Smooth muscle cell (in vitro differentiated cells): ENCODE results near the gene ENGASE. TPM values are rescaled to one million over a fixed set of nuclear protein-coding genes. Genes with fewer than 3 reads are reported as not detected.

Experiments
- DNase-seq: peaks from one replicate; lab custom pipeline; 2025; ENCODE audit not compliant: unreplicated experiment; lab: John Stamatoyannopoulos, UW
- H2AFZ ChIP-seq: fragments of 200-600 bp; sonication (generic); 2 replicates; pipeline ENCODE4 v1.6.0; 2016; ENCODE audit warnings: antibody characterized with exemption, low read depth, mild to moderate bottlenecking
- H3F3A ChIP-seq: fragments of 200-600 bp; sonication (generic); 2 replicates; pipeline ENCODE4 v1.6.0; 2017; ENCODE audit warnings: antibody characterized with exemption, low read depth
- H3K27ac ChIP-seq: fragments of 200-600 bp; sonication (generic); 2 replicates; pipeline ENCODE4 v1.5.1; 2016; ENCODE audit warnings: low read depth, mild to moderate bottlenecking
- H3K27me3 ChIP-seq: fragments of 200-600 bp; sonication (generic); 2 replicates; pipeline ENCODE4 v1.6.1; 2016; ENCODE audit warnings: low read depth, mild to moderate bottlenecking
- H3K36me3 ChIP-seq: fragments of 200-600 bp; sonication (generic); 2 replicates; pipeline ENCODE4 v1.5.1; 2016; ENCODE audit warnings: low read depth
- H3K4me1 ChIP-seq: fragments of 200-600 bp; sonication (generic); 2 replicates; pipeline ENCODE4 v1.5.1; 2016; ENCODE audit warnings: low read depth
- H3K4me2 ChIP-seq: fragments of 200-600 bp; sonication (generic); 2 replicates; pipeline ENCODE4 v1.6.0; 2016; ENCODE audit warnings: mild to moderate bottlenecking
- H3K4me3 ChIP-seq: fragments of 200-600 bp; sonication (generic); 2 replicates; pipeline ENCODE4 v1.5.1; 2016; ENCODE audit warnings: mild to moderate bottlenecking
- H3K79me2 ChIP-seq: fragments of 200-600 bp; sonication (generic); 2 replicates; pipeline ENCODE4 v1.6.0; 2016; ENCODE audit warnings: low read depth, mild to moderate bottlenecking
- H3K9ac ChIP-seq: fragments of 200-600 bp; sonication (generic); 2 replicates; pipeline ENCODE4 v1.6.0; 2016; ENCODE audit warnings: low read depth
- H3K9me3 ChIP-seq: fragments of 200-600 bp; sonication (generic); replicated peaks from 2 replicates; pipeline ENCODE4 v1.5.1; 2016; ENCODE audit warnings: low read depth
- H4K20me1 ChIP-seq: fragments of 200-600 bp; sonication (generic); 2 replicates; pipeline ENCODE4 v1.6.0; 2016; ENCODE audit warnings: low read depth
- CTCF ChIP-seq: fragments of 200-600 bp; sonication (generic); IDR thresholded peaks from 2 replicates; pipeline ENCODE4 v1.5.1; 2017; ENCODE audit warnings: borderline replicate concordance, mild to moderate bottlenecking, antibody characterized with exemption; ENCODE audit not compliant: insufficient read depth, poor library complexity, severe bottlenecking
- WGBS: methylation state at CpG from one replicate; pipeline ENCODE4 v1.1.7; 2016; ENCODE audit warnings: low lambda C conversion rate; 5-methylcytosine and 5-hydroxymethylcytosine counted together
- polyA plus RNA-seq: library from polyadenylated mRNA; unstranded; fragments of >200 nt; fragmentation: Nextera tagmentation; extraction: Ambion mirVana; gene quantifications from 2 replicates; pipeline ENCODE4 v1.2.1, GENCODE V29; 2016
- total RNA-seq: library from RNA; depleted of rRNA; stranded (reverse); fragments of >200 nt; gene quantifications from 2 replicates; pipeline ENCODE4 v1.2.3, GENCODE V29; 2014

Gene ENGASE
- total and polyA plus RNA-seq, 2 experiments from 2014 or later = 3.8 to 9.6 TPM

DNA sequence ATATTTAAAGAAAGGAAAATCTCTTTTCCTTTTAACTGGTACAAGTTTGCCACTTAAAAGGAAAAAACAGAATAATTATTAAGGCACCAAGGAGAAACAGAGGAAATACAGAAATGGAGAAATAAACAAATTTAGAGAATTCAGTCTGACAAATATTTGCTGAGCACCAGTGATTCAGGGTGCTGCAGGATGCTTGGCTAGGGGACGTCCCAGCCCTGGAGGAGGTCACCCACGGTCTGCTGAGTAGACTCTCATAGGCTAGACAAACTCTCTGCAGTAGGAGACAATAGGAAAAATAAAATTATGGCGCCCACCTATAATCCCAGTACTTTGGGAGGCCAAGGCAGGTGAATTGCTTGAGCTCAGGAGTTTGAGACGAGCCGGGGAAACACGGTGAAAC is 34.7 kb upstream of the ENGASE start:
- H2AFZ ChIP-seq = no peak overlapping the region

GRCh38 chr17:79041041-79041570 is 33.5 kb upstream of the ENGASE start:
- Histone ChIP-seq H3K4me3 (no peak overlapping the region), H3K4me1 (peaks cover 9% of the 10 kb centered on the region), H3K4me2 (no peak overlapping the region), H3K79me2 (no peaks in the 10 kb centered on the region), H3K27me3 (no peaks in the 10 kb centered on the region), H3K9ac (no peak overlapping the region), H3F3A (no peaks in the 10 kb centered on the region), H4K20me1 (no peaks in the 10 kb centered on the region), H3K27ac (no peak overlapping the region), H2AFZ (no peak overlapping the region), H3K36me3 (no peaks in the 10 kb centered on the region), H3K9me3 (no peaks in the 10 kb centered on the region)
- 93% methylated on average over 13 of the region's 13 CpGs for WGBS
- no peak for TF ChIP-seq CTCF
- no peak for DNase-seq

More for the DNA sequence above, 34.7 kb upstream of the ENGASE start:
- WGBS = 88% methylated on average over 6 of the region's 6 CpGs
- no peaks in the 10 kb centered on the region for H4K20me1 ChIP-seq
- no peaks in the 10 kb centered on the region for H3K9me3 ChIP-seq
- no peak for DNase-seq
- H3K9ac ChIP-seq = no peak overlapping the region
- H3K27me3 ChIP-seq = no peaks in the 10 kb centered on the region
- TF ChIP-seq CTCF = no peak
- no peak overlapping the region for H3K4me2 ChIP-seq
- no peaks in the 10 kb centered on the region for H3F3A ChIP-seq
- H3K36me3 ChIP-seq = no peaks in the 10 kb centered on the region
- no peak overlapping the region for H3K27ac ChIP-seq
- peaks cover 9% of the 10 kb centered on the region for H3K4me1 ChIP-seq
- H3K79me2 ChIP-seq = no peaks in the 10 kb centered on the region
- no peak overlapping the region for H3K4me3 ChIP-seq

GRCh38 chr17:79041723-79042420 is 32.8 kb upstream of the ENGASE start:
- Histone ChIP-seq H3K27me3 (no peaks in the 10 kb centered on the region), H3K36me3 (no peaks in the 10 kb centered on the region), H3K9me3 (no peaks in the 10 kb centered on the region), H4K20me1 (no peaks in the 10 kb centered on the region), H3K27ac (no peak overlapping the region), H2AFZ (no peak overlapping the region), H3K4me3 (no peak overlapping the region), H3K4me2 (no peak overlapping the region), H3F3A (no peaks in the 10 kb centered on the region), H3K9ac (no peak overlapping the region), H3K79me2 (no peaks in the 10 kb centered on the region), H3K4me1 (peaks cover 1% of the 10 kb centered on the region)
- no peak for TF ChIP-seq CTCF
- DNase-seq = no peak
- 75% methylated on average over 29 of the region's 29 CpGs for WGBS
